ENCODE measurements around the gene PAFAH1B1. TPM values are rescaled to one million over a fixed set of nuclear protein-coding genes. Genes with fewer than 3 reads are reported as not detected.

PAFAH1B1 gene
- total and polyA plus RNA-seq, 12 donors: 42.4 to 166 (median 96.3) TPM

- Histone ChIP-seq H3K27me3 (no peaks in the 10 kb centered on the region), H3K4me1 (replicated peaks in 1 of 2) (no peaks in the 10 kb centered on the region), H3K27ac (no peak overlapping the region), H3K4me3 (no peak overlapping the region), H3K9me3 (replicated peaks in 1 of 3) (no peaks in the 10 kb centered on the region), H3K36me3 (replicated peaks in 1 of 2) (no peaks in the 10 kb centered on the region)
- 92 to 94% (median 94%) methylated on average over 18 of the region's 18 CpGs for WGBS, 4 donors
- TF ChIP-seq CTCF (IDR thresholded peaks at IDR 0.05) (no peak), POLR2A (IDR thresholded peaks at IDR 0.05) (no peak)
- DNase-seq: peak in 1 of 7 donors; percentile 31
- intact Hi-C loops (cut with DNase I): no loop called here
Observed at GRCh38 chr17:2582493-2582892, 11.0 kb upstream of the PAFAH1B1 start.

GRCh38 chr17:2591040-2591640 lies 2.3 kb upstream of the PAFAH1B1 start:
- no peaks in the 10 kb centered on the region for H3K36me3 ChIP-seq (replicated peaks in 1 of 2)
- no peak for TF ChIP-seq CTCF (IDR thresholded peaks at IDR 0.05)
- no peak for TF ChIP-seq POLR2A (IDR thresholded peaks at IDR 0.05)
- 90 to 96% (median 95%) methylated on average over 16 of the region's 16 CpGs for WGBS, 4 donors
- no peak for DNase-seq
- H3K27ac ChIP-seq: no peak overlapping the region
- no peak overlapping the region for H3K4me3 ChIP-seq
- H3K9me3 ChIP-seq (replicated peaks in 1 of 3): no peaks in the 10 kb centered on the region
- intact Hi-C loops (cut with DNase I): no loop called here
- peaks cover 0 to 20% of the 10 kb centered on the region in 2 donors for H3K4me1 ChIP-seq (replicated peaks in 1 of 2)
- H3K27me3 ChIP-seq: no peaks in the 10 kb centered on the region

GRCh38 chr17:2593821-2594721 lies 617 bp downstream of the PAFAH1B1 start:
- Histone ChIP-seq H3K27me3 (no peaks in the 10 kb centered on the region), H3K4me1 (replicated peaks in 1 of 2) (peaks cover 9 to 48% of the 10 kb centered on the region in 2 donors), H3K36me3 (replicated peaks in 1 of 2) (no peaks in the 10 kb centered on the region), H3K4me3 (peak overlapping the region; percentile 37 to 99 (median 93)), H3K27ac (peak overlapping the region; percentile 94 to 99 (median 99)), H3K9me3 (replicated peaks in 1 of 3) (no peaks in the 10 kb centered on the region)
- intact Hi-C loops (cut with DNase I): no loop called here
- WGBS, 4 donors: 0 to 2% (median 0%) methylated on average over 20 to 78 of the region's 80 CpGs
- no peak for TF ChIP-seq CTCF (IDR thresholded peaks at IDR 0.05)
- peak; percentile 79 to 88 (median 86) for DNase-seq

- Histone ChIP-seq H3K4me1 (replicated peaks in 1 of 2) (peaks cover 12 to 52% of the 10 kb centered on the region in 2 donors), H3K4me3 (peak overlapping the region; percentile 37 to 99 (median 93)), H3K36me3 (replicated peaks in 1 of 2) (no peaks in the 10 kb centered on the region), H3K9me3 (replicated peaks in 1 of 3) (no peaks in the 10 kb centered on the region), H3K27me3 (no peaks in the 10 kb centered on the region), H3K27ac (peak overlapping the region; percentile 94 to 99 (median 99))
- 1 to 3% (median 2%) methylated on average over 16 of the region's 16 CpGs for WGBS, 4 donors
- TF ChIP-seq CTCF (IDR thresholded peaks at IDR 0.05) (no peak), POLR2A (IDR thresholded peaks at IDR 0.05) (no peak)
- intact Hi-C loops (cut with DNase I): no loop called here
- DNase-seq: no peak
Observed at GRCh38 chr17:2594722-2595599, 1.5 kb downstream of the PAFAH1B1 start.

All from adrenal gland (tissue), 12 donors.